LNCaP clone FGC (cell line): Measurements from ENCODE around the gene REPIN1.

Experiments used
- DNase-seq: peaks from one replicate; pipeline ENCODE4 v3.0.0-alpha.2; 2011; ENCODE audit warnings: low read depth
- H3K4me3 ChIP-seq: 2 replicates; pipeline ENCODE4 v1.5.1; 2011; ENCODE audit warnings: mild to moderate bottlenecking, low read depth, low read length, control low read depth
- TF ChIP-seq, protein P1 (sequence below): IDR thresholded peaks from 2 replicates; pipeline ENCODE4 v1.5.1; 2012; ENCODE audit warnings: mild to moderate bottlenecking; ENCODE audit not compliant: control insufficient read depth, insufficient read depth; ENCODE audit errors: extremely low read depth

REPIN1 gene

DNA sequence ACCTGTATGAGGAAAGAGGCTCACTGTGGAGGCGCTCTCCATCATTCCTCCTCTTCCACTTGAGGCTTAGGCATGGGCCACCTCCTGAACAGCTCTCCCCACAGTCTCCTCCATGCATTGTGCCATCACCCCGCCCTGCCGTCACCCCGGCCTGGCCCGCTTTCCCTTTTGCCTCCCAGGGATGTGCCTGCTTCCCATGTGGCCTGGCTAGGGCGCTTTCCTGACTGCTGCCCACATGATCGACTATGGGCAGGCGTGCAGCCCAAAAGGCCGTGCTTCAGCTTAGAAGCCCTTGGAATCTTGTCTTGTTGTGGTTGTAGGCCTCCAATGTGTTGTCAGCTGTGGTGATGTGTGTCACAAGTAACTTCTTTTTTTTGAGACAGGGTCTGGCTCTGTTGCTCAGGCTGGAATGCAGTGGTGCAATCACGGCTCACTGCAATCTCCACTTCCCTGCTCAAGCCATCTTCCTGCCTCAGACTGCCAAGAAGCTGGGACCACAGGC lies 43.5 kb upstream of the REPIN1 start:
- TF ChIP-seq, protein P1, sequence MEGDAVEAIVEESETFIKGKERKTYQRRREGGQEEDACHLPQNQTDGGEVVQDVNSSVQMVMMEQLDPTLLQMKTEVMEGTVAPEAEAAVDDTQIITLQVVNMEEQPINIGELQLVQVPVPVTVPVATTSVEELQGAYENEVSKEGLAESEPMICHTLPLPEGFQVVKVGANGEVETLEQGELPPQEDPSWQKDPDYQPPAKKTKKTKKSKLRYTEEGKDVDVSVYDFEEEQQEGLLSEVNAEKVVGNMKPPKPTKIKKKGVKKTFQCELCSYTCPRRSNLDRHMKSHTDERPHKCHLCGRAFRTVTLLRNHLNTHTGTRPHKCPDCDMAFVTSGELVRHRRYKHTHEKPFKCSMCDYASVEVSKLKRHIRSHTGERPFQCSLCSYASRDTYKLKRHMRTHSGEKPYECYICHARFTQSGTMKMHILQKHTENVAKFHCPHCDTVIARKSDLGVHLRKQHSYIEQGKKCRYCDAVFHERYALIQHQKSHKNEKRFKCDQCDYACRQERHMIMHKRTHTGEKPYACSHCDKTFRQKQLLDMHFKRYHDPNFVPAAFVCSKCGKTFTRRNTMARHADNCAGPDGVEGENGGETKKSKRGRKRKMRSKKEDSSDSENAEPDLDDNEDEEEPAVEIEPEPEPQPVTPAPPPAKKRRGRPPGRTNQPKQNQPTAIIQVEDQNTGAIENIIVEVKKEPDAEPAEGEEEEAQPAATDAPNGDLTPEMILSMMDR = no peak
- H3K4me3 ChIP-seq = no peak overlapping the region
- DNase-seq = no peak

DNA sequence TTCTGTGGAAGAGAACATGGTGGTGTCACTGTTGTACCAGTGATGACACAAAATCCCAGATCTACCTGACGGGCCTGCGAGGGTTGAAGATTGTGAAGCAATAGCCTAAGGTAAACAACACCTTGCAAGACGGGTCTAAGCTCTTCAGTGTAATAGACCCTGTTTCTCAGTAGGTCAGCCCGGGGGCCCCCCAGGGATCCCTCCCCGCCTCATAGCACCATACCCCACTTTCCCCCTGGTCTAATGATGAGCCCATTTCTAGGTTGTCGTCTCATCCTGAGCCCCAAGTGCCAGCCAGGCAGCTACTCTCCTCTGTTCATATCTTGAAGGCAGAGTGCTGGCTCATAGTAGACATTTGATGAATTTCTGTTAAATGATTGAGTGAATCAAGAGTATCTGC lies 42.7 kb upstream of the REPIN1 start:
- TF ChIP-seq, protein P1 = no peak
- no peak overlapping the region for H3K4me3 ChIP-seq
- DNase-seq = no peak

DNA sequence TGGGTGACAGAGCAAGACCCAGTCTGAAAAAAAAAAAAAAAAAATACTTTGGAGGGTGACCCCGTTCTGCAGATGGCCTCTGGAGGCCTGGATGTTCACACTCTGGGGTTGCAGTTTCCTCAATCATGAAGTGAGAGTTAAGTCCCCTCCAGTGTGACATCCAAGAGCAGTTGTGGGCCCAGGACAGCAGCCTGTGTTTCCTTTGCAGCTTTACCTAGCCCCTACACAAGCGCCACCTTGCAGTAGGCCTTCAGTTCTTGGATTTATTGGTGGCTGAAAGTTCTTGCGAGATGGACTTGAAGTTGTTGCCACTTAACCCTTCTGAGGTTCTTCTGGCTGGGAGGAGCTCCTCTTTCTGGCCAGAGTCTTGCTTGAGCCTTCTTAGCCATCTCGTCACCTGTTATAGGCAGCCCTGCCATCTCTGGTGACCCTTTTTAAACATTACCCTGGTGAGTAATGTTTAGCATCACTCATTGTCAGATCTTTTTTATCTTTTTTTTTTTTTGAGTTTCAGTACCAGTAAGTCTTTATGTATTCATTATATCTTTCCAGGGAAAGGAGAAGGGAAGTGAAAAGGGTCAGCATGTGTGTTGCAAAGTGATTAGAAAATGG lies 41.9 kb upstream of the REPIN1 start:
- TF ChIP-seq, protein P1 = no peak
- H3K4me3 ChIP-seq = no peak overlapping the region
- no peak for DNase-seq

DNA sequence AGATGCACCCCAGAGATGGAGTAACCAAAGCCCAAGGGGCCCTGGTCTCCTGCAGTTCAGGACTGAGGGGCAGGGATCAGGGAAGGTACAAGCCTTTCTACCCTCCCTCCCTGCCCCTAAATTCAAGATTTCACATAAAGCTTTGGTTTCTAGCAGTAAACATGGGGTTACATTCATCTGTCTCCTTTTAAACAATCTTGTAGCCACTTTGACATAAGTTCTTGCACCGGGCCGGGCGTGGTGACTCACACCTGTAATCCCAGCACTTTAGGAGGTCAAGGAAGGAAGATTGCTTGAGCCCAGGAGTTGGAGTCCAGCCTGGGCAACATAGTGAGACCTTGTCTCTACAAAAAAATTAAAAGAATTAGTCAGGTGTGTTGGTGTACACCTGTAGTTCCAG lies 41.3 kb upstream of the REPIN1 start:
- TF ChIP-seq, protein P1 = no peak
- DNase-seq = no peak

DNA sequence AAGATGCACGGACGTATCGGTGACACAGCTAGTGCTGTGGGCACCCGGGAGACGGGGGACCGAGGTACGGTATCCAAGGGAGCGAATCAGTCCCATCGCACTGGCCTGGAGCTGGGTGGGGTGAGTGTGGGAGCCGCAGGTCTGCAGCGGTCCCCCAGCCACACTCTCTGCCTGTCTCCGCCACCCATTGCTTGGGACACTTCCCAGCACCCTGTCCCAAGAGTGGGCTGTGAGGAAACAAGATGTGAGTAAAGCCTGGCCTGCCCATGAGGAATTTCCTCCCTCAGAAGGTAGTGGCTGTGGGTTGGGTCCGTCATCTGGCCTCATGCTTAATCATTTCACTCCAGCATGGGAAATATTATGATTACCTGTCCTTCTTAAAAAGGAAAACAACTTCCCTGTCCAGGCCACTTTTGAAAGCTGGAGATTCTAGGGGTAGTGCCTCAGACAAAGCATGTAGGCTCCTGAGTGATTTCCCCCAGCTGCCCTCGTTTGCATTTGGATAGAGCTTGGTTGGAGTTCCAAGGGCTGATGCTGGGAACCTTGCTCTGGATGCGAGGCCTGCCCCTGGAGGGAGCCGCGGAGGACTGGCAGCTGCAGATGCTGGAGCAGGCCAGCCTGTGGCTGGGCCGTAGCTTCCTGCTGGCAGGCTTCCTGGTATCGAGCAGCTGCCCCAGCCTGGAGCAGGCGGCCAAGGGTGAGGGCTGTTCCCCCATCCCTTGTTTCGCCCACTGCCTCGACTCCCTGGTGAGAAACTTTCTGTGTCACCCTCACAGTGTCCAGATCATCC lies 39.1 kb upstream of the REPIN1 start:
- TF ChIP-seq, protein P1 = no peak
- no peak for DNase-seq
- no peak overlapping the region for H3K4me3 ChIP-seq

More for the DNA sequence above, 41.3 kb upstream of the REPIN1 start:
- H3K4me3 ChIP-seq = no peak overlapping the region

DNA sequence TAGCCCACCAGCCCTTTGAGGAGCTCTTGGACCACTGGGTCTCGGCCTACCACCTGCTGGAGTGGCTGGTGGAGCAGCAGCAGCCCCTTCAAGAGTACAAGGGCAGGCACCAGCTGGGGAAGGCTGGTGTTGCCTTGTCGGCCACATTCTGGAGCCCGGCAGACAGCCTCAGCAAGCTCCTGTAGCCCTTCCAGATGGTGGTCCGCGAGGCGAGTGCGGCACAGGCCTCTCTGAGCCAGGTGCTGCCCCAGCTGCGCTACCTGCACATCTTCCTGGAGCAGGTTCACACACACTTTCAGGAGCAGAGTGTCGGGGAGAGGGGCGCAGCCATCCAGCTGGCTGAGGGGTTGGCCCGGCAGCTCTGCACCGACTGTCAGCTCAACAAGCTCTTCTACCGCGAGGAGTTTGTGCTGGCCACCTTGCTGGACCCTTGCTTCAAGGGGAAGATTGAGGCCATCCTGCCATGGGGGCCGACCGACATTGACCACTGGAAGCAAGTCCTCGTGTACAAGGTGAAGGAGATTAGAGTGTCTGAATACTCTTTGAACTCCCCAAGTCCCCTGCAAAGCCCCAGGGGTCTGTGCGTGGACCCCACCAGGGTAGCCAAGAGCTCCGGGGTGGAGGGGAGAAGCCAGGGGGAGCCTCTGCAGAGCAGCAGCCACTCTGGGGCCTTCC lies 38.3 kb upstream of the REPIN1 start:
- TF ChIP-seq, protein P1 = no peak
- H3K4me3 ChIP-seq = no peak overlapping the region
- DNase-seq = no peak
